Stimulated activated CD8-positive, alpha-beta memory T cell treated with anti-CD3 and anti-CD28 coated beads, Interleukin-12 subunit alpha, Interleukin-12 subunit beta, amount 100 ng/mL, for 24 hours (primary cell): Measurements from ENCODE around the gene RASGRP3.
"Not testable (repeated sequence)": the region's sequence is repeated elsewhere in the genome, so short reads cannot be mapped to it uniquely, and the experiment has no call there.

Experiments
- DNase-seq: peaks from one replicate; pipeline ENCODE4 v3.0.0-alpha.2; 2020; ENCODE audit errors: extremely low read depth

Gene RASGRP3

DNA sequence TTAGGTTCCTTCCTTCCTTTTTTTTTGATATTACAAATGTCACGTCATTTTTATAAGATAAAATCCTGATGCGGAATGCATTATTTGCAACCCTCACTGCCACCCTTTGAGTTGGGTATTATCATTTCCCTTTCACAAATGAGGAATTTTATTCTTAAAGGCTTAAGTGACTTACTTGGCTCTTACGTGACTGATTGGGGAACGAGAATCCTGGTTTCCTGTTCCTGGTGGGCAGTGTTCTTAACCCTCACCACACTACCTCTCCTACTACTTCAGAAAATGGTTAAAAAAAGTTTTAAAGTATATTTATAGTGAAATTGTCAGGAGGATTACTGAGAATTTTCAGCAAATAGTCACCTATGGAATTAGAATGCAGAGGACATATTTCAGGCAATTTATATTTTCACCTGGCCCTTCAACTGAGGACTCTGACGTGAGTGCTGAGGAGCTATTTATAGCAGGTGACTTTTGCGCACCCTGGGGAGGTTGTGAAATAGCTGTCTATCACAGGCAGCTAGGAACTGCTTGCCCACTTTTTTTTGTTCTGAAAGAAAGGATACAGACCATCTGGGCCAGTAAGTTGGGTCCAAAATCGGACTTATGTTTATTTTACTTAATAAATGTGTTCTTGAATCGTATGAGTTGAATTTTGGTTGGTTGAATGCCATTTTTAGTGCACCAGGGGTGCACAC, 18.7 kb upstream of the RASGRP3 start:
- no peak for DNase-seq

DNA sequence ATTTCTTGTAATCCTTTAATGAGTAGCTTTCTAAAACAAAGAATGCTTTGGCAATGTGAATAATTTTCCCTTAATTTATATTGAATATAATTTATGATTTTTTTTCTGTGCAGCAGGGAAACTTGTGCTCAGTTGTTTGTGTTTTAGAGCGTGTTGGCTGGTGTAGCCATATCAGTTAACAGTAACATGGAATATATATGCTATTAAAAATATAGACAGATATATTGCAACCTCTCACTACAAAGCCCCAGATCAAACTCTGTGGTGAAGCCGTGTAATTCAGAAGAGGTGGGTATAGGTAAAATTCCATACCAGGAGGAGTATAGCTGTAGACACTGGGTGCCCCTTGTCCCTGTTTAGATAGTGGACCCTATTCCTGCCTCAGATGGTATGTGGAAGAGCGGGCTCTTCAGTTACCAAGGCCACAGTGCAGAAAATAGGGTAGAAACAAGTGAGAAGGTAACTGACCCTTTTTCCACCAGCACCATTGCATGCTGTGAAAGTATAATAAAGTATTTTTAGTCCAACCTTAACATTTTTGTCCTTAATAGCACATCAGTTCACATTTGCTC, 18.1 kb upstream of the RASGRP3 start:
- no peak for DNase-seq

DNA sequence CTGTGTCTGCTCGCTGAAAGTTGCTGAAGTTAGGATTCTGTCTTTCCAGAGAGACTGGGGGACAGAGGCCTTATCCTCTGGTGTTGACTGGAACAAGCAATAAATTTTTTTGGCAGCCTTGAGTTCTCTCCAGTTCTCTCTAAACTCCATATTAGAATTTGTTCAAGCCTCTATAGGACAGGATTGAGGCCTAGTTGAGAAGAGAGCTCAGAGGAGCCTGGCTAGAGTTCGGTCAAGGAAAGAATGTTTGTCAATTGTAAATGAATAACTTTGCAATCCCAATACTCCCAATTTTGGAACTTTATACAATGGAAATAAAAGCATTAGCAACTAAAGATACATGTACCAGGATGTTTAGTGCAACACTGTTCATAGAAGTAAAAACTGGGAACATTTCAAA, 16.7 kb upstream of the RASGRP3 start:
- DNase-seq = no peak

DNA sequence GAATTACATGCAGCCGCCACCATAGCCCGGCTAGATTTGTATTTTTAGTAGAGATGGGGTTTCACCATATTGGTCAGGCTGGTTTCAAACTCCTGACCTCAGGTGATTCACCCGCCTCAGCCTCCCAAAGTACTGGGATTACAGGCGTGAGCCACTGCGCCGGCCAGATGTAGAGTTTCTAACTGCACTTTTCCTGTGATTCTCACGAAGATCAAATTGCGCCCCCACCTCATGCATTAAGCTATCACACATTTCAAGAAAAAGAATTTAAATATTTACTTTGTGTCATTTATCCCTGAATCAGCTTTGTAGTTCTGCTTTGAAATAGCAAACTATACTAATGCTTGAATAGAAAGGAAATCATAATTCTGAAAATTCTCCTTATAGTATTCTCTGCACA, 13.9 kb upstream of the RASGRP3 start:
- DNase-seq = not testable (repeated sequence)

DNA sequence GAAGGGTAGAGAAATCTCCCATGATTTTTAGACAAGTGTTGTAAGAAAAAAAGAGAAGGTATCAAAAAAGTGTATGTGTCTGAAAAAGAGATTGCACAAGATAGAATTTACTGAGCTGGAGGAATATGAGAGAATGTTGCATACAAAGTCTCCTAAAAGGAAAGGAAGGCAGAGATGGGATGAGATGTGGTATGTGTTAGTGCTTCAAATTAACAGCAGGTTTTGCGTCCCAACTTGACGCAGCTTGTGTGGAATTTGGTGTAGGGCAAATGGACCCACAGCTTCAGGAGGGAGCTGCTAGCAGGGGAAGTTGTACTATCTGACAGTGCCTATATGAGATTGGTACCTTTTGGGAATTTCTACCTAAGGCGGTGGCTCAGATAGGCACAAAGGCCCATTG, 9.0 kb upstream of the RASGRP3 start:
- DNase-seq = no peak

DNA sequence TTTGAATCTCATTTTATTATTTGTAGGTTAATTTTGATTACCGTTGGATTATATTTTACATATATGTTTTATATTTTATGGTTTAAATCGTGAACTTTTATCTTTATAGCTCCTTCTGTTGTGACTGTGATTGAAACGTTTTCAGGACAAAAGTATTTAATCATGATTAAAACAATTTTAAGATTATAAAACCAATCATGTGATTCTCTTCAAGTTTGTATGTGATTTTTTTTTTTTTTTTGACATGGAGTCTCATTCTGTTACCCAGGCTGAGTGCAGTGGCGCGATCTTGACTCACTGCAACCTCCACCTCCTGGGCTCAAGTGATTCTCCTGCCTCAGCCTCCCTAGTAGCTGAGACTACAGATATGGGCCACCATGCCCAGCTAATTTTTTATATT, 7.2 kb upstream of the RASGRP3 start:
- no peak for DNase-seq

DNA sequence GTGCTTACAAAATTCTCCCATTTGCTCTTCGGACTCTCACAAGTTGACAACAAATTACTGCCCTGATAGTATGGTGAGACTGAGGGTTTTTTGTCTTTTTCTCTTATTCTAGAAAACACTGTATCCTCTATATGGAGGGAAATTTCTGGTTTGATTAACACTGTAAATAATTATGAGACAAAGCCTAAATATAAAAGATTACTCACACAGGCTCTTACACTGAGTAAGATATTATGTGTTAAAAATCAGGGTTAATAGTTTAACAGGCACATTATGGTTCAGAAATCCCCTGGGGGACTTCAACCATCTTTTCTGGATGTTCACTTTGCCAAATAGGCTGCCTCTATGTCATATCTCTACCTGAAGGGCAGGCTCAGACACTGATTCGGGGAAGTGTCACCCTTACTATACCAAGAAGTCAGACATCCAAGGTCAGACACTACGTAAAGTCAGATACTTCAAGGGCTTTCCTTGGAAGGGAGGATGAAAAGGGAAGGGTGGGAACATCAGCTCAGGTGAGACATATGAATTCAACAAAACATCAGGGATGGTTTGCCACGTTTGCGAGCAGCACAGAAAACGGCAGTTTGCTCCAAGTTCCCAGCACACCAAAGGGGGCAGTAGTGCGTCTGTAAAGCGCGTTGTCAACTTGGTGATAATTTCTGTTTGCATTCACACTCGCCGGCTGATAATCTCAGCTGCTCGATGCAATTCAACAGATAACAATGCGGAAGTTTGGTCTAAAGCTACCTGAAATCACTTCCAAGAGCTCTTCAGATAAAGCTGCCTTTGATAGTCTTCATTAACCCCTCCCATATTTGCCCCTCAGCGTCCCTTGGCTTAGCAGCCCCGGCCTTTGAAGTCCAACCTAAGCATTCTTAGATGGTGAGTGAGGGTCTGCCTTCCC, 972 bp upstream of the RASGRP3 start:
- peak; percentile 25 for DNase-seq

DNA sequence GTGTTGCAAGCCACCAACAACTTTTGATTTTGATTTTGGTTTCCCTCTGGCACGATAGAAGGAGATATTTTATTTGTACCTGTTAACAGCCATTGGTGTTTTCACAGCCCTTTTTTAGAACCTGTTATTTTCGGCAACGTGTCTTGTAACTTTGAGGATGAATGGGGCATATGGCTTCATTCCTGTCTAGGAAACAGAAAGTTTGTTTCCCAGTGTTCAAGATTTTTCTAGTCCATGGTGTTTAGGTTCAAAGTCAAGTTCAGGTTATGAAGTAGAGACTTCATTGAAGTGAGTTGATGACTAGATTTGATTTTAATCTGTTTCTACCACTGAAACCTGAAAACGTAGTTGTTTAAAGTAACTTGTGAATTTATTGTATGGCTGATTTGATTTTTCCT, 343 bp downstream of the RASGRP3 start:
- no peak for DNase-seq

DNA sequence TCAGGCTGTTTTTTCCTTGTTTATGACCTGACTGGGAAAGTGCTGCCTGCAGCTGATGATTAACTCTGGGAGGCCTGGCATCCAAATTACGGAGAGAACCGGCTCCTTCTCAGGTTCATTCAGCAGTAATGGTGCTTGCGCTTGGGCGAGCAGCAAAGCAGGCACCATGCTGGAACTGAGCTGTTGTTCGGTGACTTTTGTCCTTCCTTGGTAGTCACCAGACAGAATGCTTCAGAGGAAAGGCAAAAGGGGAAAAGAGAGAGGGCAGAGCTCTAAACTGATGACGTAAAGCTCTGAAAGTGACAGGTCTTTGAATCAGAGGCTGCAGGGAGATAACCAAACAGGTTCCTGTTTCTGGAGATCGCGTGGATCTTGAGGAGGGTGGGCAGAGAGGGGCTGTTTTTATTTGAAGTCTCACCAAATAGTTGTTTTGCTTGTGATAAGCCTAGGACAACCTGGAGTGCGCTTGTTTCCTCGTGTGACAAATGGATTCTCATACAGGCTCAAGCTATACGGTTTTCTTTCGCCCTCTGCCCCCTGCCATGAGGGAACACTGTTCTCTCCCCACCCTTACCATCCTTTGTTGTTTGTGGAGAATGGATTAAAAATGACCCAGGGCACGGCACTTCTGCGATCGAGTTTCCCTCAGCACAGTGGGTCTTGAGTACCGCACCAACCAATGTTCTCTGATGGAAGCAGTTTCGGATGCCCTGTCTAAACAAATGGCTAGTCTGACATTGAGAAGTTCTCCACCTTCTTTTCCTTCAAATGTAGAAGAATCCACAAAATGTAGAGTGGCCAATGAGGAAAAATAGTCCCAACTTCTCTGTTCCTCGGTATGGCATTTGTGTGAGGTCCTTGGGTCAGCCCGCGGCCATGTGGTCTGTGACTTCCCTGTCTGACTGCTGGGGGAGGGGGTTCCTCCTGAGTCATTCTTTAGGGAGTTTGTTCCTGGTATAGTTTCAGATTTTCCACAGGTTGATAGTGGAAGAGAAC, 1.3 kb downstream of the RASGRP3 start:
- DNase-seq = no peak

DNA sequence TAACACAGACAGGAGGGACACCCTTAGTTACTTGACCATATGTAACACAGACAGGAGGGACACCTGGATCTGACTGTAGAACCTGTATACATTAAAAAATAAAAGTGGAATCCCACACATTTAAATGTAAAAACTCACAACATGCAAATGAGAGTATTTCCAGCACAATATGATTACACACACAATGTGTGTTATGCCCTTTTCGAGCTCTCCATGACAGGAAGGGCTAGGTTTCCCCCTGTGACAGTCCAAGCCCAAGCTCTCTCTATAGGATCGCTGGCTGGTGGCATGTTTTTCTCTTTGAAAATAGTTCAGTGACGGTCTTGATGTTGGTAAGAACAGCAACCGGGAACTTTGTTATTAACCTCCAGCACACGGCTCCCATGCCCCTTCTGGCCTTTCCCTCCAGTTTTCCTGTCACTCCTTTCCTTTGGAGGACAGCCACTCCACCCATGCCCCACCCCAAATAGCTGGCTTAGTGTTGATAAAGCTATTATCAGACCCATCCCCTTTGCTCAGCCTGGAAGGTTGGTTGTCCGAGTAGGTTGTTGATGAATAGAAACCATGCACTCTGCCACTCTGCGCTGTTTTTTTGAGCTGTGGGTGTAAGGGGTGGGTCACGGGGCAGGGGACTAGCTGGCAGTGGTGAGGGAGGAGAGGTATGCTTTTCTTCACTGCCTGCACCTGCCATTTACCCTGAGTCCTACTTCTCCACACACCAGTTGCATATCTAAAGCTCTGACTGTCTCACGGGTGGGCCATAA, 2.7 kb downstream of the RASGRP3 start:
- no peak for DNase-seq

DNA sequence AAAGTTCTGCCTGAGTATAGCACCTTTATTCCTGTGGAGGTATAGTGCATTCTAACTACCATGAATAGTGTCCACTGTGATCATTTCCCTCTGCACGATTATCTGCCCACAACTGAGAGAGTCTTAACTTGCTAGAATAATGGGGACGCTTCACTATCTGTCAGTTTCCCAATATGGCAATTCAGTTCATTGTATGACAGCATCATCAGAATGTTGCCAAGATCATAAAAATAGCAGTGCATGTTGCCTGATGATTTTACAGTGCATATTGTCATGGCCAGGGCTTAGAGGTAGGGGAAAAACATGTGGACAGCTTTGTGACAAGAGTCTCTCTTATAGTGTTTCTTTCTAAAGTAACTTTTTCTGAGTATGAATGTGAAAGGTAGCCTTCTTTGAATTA, 6.1 kb downstream of the RASGRP3 start:
- DNase-seq = no peak

DNA sequence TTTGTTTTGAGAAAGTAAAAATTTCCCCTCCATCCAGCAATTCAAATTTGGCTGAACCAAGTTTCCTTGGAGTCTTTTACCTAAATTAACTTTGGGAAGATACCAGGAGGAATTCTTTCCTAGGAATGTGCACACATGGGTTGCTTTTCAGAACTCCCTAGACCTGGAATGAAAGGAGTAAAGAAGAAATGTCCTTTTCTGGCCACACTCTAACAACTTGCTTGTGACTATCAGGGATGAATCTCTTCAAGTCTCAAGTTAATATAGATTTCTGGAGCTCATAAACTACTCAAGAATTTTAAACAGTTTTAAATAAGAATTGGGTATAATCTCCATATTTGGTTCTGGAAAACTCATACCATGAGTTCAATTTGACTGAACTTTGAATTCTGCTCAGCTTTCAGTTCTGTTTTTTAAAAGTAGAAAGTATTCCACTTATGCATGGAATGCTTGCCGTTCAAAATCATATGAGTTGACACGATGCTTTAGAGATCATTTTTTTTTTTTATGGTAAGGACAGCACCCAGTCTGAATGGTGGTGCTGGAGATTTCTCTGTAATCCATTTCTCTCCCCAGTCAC, 7.7 kb downstream of the RASGRP3 start:
- DNase-seq = no peak

DNA sequence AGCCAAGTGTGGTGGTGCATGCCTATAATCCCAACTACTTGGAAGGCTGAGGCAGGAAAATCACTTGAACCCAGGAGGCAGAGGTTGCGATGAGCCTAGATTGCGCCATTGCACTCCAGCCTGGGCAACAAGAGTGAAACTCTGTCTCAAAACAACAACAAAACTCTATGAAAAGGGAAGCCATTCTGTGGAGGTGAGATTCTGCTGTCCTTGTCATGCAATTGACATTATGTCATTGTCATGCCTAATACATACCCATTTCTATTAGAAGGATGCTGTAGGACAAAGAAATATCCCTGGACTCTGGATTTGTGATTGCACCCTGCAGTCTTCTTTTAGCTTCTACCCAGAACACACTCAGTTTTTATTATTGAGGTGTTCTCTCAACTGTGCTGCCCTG, 8.6 kb downstream of the RASGRP3 start:
- DNase-seq = no peak

DNA sequence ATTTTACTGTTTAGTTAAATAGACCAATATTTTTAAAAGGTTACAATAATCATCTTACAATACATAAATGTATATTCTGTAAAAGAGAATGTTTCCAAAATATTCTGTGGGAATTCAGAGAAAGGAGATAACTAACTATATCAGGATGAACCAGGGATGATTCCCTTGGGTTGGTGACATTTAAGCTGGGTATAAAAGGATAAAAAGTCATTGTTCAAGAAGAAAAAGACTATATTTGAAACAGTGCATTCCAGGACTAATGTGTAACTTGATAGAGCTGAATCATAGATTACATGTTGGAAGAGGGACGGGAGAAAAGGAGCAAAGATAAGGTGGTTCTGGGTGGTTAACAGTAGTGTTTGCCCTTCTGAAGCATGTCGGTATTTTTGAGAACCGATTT, 10.1 kb downstream of the RASGRP3 start:
- DNase-seq = no peak

DNA sequence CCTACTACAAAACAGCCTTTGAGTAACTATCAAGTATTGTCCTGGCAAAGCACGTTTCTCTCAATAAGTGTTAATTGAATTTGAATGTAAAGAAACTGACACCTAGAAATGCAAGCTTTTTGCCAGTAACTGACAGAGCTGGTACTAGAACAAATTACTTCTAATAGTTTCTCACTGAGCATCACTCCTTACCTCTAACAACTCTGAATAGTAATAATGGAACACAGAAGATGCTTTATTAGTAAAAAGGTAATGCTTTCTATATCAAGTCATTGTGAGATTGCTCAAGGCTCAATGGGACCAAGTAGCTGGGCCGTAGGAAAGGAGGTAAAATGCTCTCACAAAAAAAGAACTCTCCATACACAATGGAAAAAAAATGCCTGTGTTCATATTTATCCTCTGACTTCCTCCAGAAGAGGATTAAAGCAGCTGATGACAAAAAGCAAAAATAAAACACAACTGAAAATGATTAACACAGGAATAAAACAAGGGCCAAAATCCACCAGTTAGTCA, 11.8 kb downstream of the RASGRP3 start:
- no peak for DNase-seq

DNA sequence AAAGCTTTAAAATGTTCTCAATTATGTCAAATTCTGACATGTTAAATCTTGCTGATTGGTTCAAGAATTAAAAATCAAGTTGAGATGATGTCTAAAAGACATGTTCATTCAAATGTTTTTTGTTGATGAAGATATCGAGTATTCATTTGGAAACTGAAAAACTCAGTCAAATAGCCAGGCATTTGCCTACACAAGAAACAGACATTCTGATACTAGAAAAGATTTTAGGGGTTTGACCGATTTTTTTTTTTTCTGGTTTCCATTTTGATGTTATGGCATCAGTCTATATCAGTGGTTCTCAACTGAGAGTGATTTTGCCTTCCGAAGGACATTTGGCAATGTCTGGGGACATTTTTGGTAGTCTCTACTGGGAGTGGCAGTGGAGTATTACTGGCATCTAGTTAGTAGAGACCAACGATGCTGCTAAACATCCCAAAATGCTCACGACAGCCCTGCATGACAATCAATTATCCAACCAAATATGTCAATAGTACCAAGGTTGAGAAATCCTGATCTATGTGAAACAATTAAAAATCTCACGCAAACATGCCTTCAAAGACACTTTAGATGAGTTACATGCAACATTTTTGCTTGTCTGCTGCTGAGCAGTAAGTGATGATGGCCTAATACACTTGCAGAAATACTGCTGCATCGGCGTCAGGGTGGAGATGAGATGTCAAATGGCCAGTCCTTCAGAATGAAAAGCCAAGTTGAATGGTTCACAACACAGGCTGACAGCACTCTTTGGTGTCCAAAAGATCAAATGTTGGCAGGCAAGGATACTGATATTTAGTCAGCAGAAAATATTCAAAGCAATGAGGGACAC, 12.5 kb downstream of the RASGRP3 start:
- DNase-seq = no peak

DNA sequence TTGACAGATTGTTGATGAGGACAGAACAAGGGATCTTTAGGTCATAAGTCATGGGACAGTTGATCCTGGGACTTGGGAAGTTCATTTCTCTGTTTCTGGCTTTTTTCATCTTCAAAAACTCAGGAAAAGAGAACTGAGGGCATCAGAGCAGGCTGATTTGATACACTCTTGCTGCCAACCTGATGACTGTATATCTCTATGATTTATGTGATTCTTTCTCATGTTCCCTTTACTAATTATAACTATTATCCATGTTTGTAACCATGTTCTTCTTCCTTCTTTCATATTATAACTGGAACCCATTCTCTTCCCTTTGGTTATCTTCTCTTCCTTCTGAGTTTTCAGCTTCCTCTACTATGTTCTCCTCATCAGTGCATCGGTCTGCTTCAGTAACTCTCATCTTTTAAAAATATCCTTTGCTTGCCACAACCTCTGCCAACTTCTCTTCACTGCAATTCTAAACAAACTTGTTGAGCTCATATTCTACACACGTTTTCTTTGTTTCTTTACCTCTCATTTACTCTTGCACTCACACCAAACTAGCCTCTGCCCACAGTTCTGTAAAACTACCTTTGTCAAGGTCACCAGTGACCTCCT, 13.5 kb downstream of the RASGRP3 start:
- no peak for DNase-seq

DNA sequence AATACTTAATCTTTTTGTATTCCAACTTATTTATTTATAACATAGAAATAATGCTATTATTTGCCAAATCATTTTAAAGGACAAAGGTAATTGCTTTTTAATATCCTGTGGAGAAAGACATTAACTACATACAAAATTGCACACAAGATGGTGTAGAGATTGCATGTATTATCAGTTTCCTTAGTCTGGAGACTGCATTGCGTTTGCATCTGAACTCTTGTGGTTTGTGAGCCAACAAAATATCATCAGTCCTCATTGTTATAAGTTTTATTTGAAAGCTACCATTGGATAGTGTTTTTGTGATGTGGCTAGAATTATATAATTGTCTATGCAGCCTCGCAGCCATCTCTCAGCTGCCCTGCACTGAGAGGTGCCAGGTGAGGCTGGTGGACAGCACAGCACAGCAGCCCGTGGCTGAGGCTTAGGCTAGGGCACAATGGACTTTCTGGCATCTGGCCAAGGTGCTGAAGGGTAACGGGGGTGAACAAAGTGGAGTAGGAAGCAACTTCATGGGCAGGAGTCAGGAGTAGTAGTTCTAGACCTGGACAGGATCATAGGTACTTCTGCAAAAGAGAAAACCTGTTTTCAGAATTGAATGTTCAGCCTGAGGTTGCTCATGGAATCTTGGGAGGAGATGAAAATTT, 15.1 kb downstream of the RASGRP3 start:
- DNase-seq = no peak
